DND-41 (cell line): ENCODE measurements around the gene PRR13.

Experiments
- EZH2 ChIP-seq: IDR thresholded peaks from 3 replicates; pipeline ENCODE4 v1.6.1; 2012; ENCODE audit warnings: borderline replicate concordance, low read depth, mild to moderate bottlenecking, moderate library complexity, low read length, inconsistent platforms; ENCODE audit not compliant: severe bottlenecking
- TF ChIP-seq, protein P1 (sequence below): IDR thresholded peaks from 2 replicates; pipeline ENCODE4 v1.5.1; 2012; ENCODE audit warnings: borderline replicate concordance, low read length, moderate library complexity, mild to moderate bottlenecking; ENCODE audit not compliant: poor library complexity, severe bottlenecking; ENCODE audit errors: extremely low read depth

DNA sequence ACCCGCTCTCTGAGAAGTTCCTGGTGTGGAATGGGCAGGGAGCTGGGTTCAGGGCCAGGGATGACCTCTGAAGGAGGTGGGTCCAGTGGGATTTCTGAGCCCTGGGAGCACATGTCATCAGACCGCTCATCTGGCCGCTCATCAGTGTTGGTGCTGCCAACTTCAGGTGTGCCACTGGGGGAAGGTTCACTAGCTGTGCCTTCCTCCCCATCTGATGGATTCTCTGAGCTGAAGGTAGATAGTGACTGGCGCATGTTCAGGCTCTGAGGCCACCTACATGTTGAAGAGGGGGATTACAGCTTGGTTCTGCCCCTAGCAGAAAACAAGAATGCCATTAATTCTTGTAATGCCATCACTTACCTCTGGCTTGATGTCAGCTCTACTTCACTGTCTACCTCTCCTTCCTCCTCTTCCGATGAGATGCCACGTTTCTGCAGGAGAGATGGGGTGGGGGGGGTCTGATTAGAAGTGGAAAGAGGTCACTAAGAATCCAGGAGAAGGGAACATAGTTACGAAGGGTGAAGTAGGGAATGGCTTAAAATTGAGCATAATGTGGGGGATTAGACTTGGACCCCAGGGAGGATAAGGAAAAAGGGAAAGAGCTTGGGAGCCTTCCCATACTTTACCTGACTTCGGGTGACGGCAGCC is 40.5 kb downstream of the PRR13 start:
- TF ChIP-seq, protein P1, sequence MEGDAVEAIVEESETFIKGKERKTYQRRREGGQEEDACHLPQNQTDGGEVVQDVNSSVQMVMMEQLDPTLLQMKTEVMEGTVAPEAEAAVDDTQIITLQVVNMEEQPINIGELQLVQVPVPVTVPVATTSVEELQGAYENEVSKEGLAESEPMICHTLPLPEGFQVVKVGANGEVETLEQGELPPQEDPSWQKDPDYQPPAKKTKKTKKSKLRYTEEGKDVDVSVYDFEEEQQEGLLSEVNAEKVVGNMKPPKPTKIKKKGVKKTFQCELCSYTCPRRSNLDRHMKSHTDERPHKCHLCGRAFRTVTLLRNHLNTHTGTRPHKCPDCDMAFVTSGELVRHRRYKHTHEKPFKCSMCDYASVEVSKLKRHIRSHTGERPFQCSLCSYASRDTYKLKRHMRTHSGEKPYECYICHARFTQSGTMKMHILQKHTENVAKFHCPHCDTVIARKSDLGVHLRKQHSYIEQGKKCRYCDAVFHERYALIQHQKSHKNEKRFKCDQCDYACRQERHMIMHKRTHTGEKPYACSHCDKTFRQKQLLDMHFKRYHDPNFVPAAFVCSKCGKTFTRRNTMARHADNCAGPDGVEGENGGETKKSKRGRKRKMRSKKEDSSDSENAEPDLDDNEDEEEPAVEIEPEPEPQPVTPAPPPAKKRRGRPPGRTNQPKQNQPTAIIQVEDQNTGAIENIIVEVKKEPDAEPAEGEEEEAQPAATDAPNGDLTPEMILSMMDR: peak; percentile 57
- no peak for TF ChIP-seq EZH2
